GM12873 (cell line): Measurements from ENCODE around the gene ELMO1.

Experiments used
- TF ChIP-seq, protein P1 (sequence below): IDR thresholded peaks from 2 replicates; pipeline ENCODE4 v1.5.1; 2012; ENCODE audit warnings: low read depth, mild to moderate bottlenecking, moderate library complexity, low read length, control low read depth; ENCODE audit not compliant: insufficient read depth; ENCODE audit errors: missing control alignments

The ELMO1 gene

DNA sequence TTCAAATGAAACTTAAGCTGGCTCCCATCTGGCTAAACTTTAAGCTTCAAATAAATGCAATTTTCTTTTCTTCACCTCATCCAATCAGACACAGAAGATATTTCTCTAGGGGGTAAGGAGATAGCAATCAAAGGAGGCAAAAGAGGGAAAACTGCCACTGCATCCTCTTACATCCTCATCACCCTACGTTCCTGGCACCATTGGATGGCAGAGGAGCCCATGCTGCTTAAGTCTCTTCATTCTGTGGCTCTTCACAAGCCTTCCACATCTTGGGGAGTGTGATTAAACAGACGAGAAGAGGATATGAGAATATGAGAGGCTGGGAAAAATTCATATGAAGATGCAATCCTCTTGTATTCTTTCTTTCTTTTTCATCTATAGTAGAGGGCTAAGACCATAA lies 378.6 kb downstream of the ELMO1 start:
- TF ChIP-seq, protein P1, sequence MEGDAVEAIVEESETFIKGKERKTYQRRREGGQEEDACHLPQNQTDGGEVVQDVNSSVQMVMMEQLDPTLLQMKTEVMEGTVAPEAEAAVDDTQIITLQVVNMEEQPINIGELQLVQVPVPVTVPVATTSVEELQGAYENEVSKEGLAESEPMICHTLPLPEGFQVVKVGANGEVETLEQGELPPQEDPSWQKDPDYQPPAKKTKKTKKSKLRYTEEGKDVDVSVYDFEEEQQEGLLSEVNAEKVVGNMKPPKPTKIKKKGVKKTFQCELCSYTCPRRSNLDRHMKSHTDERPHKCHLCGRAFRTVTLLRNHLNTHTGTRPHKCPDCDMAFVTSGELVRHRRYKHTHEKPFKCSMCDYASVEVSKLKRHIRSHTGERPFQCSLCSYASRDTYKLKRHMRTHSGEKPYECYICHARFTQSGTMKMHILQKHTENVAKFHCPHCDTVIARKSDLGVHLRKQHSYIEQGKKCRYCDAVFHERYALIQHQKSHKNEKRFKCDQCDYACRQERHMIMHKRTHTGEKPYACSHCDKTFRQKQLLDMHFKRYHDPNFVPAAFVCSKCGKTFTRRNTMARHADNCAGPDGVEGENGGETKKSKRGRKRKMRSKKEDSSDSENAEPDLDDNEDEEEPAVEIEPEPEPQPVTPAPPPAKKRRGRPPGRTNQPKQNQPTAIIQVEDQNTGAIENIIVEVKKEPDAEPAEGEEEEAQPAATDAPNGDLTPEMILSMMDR: no peak

DNA sequence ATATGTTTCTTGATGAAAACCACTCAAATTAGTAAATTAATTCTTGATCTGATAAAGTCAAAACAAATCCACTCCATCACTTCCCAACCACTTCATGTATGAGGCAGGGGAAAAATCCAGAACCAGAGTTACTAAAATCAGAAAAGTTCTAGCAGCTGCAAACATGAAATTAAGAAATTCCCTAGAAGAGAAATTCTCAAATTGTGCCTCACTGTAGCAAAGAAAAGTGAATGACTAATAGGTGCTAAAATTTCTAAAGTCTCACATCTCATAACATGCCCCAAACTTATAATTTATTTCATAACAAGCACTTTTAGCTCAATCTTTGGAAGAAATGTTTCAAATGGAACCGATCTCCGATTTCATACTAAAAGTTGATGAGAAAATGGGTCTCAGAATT lies 379.3 kb downstream of the ELMO1 start:
- TF ChIP-seq, protein P1: no peak

DNA sequence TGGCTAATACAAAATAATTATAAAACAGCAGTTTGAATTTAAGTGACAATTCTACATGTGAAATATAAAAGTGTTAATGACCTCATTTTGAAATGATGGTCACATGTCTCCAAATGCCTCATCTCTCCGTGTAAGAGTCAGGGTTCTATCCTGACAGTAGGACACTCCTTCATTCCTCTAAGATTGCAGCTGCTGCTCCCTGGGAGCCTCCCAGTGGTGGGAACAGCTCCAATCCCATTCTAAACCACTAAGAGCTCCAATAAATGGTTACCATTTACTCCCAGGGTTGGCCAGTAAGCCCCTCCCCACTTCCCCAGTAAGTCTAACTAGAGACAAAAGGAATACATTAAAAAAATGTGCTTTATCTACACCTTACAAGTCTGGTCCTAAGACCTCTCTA lies 379.8 kb downstream of the ELMO1 start:
- TF ChIP-seq, protein P1: no peak

DNA sequence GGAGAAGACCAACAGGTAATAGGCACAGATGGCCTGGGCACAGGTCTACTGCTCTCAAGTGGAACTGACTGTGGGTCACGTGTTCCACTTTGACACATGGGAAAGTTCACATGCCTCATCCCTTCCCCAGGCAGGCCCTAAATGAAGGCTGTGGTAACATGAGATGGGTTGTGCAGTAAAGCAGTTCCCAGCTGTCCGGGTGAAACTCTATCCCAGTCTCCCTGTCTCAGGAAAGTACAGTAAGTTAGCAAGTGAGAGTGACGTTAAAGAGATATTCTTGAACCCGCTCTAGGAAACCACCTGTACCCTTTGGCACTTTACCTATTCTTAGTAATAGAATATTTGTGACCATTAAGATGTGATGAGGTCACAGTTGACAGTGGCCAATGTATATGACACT lies 380.6 kb downstream of the ELMO1 start:
- TF ChIP-seq, protein P1: no peak

DNA sequence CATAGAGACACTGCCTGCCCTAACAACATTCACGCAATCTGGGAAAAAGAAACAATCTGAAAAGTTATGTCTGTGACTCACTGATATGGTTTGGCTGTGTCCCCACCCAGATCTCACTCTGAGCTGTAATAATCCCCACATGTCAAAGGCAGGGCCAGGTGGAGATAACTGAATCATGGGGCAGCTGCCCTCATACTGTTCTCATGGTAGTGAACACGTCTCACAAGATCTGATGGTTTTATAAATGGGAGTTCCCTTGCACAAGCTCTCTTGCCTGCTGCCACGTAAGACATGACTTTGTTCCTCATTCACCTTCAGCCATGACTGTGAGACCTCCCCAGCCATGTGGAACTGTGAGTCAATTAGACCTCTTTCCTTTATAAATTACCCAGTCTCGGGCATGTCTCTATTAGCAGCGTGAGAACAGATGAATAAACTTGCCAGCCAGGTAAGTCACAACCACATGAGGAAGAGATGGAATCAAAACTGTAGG lies 382.8 kb downstream of the ELMO1 start:
- TF ChIP-seq, protein P1: no peak

DNA sequence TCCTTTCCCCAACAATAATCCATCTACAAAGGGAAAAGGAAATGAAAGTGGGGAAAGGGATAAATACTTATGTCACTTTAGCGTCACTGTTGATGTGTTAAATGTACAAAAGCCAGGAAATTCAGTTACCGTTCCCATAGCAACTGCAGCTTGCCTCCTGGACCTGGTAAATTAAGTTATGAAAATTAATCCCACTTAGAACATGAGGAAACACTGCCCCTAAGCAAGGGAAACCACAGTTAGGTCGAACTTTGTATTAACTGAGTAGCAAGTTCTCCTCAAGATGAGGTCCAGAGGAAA lies 386.2 kb downstream of the ELMO1 start:
- TF ChIP-seq, protein P1: no peak

DNA sequence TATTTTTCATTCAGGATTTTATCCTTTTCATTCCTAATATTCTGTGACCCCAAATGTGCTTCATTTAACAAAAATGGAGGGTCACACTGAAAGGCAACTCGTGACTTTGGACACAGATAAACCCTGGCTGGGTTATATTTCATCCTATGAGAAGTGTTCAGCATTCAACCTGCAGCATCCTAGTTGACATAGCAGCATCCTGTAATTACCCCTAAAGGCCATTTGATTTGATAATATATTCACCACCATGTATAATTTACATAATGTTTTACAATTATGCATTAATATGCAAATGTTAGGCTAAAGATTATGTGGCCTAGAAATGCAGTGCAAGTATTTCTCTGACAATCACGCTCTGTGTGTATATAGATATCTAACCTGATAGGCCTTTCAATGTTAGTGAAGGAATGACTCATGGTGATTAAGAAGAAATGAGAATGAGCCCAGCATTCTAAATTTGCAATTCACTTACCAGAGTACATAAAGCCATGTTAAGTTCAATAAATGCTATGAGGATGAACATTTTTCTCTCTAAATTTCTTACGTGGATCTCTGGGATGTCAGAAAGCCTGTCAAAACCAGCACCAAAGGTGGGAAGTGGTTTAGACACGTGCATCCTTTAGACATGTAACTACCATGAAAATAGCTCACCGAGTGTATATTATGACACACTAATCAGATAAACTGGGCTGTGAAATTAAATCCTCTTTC lies 386.7 kb downstream of the ELMO1 start:
- TF ChIP-seq, protein P1: no peak
